H1 (cell line): ENCODE measurements around the gene CHD2. TPM values are rescaled to one million over a fixed set of nuclear protein-coding genes. Genes with fewer than 3 reads are reported as not detected.

ENCODE experiments used
- ASH2L ChIP-seq: fragments of 200-600, 300-600 bp; sonication (generic); IDR thresholded peaks from one replicate; pipeline ENCODE4 v1.7.1; 2017; ENCODE audit warnings: low read length
- CBX5 ChIP-seq: fragments of 300-800, 300-1000 bp; sonication (generic); IDR thresholded peaks from 2 replicates; pipeline ENCODE4 v1.7.1; 2016; ENCODE audit warnings: antibody characterized with exemption, low read length, low read depth
- CEBPB ChIP-seq: IDR thresholded peaks from 2 replicates; pipeline ENCODE4 v1.6.1; 2012; ENCODE audit warnings: low read depth, low read length
- CHD2 ChIP-seq: IDR thresholded peaks from 2 replicates; pipeline ENCODE4 v1.6.1; 2012; ENCODE audit warnings: low read length, improper control_type of control experiment
- EP300 ChIP-seq, 2 experiments: IDR thresholded peaks; 1 replicate in 1 of 2; 2 replicates in 1 of 2; pipeline ENCODE4 v1.6.1; 2011 to 2012; ENCODE audit warnings: low read depth in 2 of 2, low read length in 2 of 2, mild to moderate bottlenecking in 2 of 2, borderline replicate concordance in 1 of 2, inconsistent platforms in 1 of 2, moderate library complexity in 1 of 2
- FOSL1 ChIP-seq: IDR thresholded peaks from 2 replicates; pipeline ENCODE4 v1.6.1; 2011; ENCODE audit warnings: mild to moderate bottlenecking, low read depth, low read length, moderate library complexity; ENCODE audit not compliant: insufficient read depth
- GABPA ChIP-seq: IDR thresholded peaks from 2 replicates; pipeline ENCODE4 v1.6.1; 2011; ENCODE audit warnings: mild to moderate bottlenecking, low read length, moderate library complexity, borderline replicate concordance; ENCODE audit not compliant: insufficient read depth
- KDM4A ChIP-seq: IDR thresholded peaks from one replicate; pipeline ENCODE4 v1.7.1; 2012; ENCODE audit warnings: low read depth, mild to moderate bottlenecking, moderate library complexity, low read length, inconsistent platforms; ENCODE audit not compliant: severe bottlenecking
- SRF ChIP-seq: IDR thresholded peaks from 2 replicates; pipeline ENCODE4 v1.6.1; 2011; ENCODE audit warnings: mild to moderate bottlenecking, low read depth, low read length, moderate library complexity
- TAF1 ChIP-seq: IDR thresholded peaks from 2 replicates; pipeline ENCODE4 v1.6.1; 2011; ENCODE audit warnings: mild to moderate bottlenecking, low read depth, low read length
- TEAD4 ChIP-seq: IDR thresholded peaks from 2 replicates; pipeline ENCODE4 v1.6.1; 2012; ENCODE audit warnings: low read depth, low read length, inconsistent platforms, mixed read lengths
- polyA plus RNA-seq, 7 experiments: library from polyadenylated mRNA; depleted of rRNA in 3 of 7; stranded (reverse) in 5 of 7; unstranded in 2 of 7; fragments of >200 nt in 5 of 7; fragments of 200-250 nt in 2 of 7; gene quantifications; 1 replicate in 5 of 7; 2 replicates in 1 of 7; 4 replicates in 1 of 7; pipeline versions ENCODE4 v1.2.1 to v1.2.3, GENCODE V29; 2011 to 2013; ENCODE audit warnings: missing spikeins in 2 of 7, mixed read lengths in 2 of 7
- total RNA-seq: library from RNA; stranded (reverse); fragmentation: NEBNext Ultra II Directional; extraction: Animal tissue kit (Norgen Biotek cat#: 25700); gene quantifications from 2 replicates; pipeline ENCODE4 v1.2.1, GENCODE V29; 2021
- TF ChIP-seq, protein P1 (sequence below), 3 experiments: IDR thresholded peaks; 1 replicate in 2 of 3; 2 replicates in 1 of 3; pipeline versions ENCODE4 v1.5.1 to v1.6.1; 2011; ENCODE audit warnings: low read length in 3 of 3, mild to moderate bottlenecking in 3 of 3, inconsistent platforms in 2 of 3, low read depth in 1 of 3, moderate library complexity in 1 of 3; ENCODE audit not compliant: insufficient read depth in 1 of 3; ENCODE audit errors: control extremely low read depth in 1 of 3

CHD2 gene
- total and polyA plus RNA-seq, 2 of the 8 experiments (the other 6 are each of a cell fraction or from before 2014, with no cell fraction given) = 28.8 to 70.0 TPM

DNA sequence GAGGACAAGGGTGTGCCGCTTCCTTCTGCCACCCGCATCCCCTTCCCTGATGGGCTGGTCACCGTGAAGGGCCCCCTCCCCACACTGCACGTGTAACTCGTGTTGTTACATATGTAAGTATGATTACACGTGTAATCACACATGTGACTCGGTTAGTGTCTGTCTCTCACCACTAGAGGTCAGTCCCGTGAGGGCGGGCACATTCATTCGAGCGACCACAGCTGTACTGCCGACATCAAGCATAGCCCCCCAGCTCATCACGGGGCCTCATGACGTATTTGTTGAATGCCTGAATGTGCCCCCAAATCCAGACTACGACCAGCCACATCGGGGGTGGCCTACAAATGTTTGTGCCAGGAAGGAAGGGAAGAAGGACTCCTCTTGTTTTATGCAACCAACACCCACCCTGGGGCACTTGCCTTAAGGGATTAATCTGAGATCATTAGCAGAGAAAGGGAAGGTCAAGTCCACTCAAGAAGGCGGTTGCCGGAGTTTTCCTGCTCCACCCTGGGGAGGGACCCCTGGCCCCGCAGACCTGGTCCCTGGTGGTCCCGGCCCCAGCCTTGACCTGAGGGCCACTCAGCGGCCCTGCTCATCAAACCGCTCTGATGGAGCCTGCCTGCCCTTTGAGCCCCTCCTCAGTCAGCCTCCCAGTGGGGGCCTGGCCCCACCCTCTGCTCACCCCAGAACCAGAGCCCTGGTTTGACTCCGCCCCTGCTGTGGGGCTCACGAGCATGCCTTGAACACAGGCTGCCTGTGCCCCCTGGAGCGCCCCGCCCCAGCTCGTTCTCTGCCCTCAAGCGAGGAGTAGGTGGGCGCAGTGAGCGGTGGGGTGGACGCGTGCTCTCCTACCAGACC is 136.1 kb downstream of the CHD2 start (continued):
- TF ChIP-seq SRF = no peak
- TF ChIP-seq, protein P1, sequence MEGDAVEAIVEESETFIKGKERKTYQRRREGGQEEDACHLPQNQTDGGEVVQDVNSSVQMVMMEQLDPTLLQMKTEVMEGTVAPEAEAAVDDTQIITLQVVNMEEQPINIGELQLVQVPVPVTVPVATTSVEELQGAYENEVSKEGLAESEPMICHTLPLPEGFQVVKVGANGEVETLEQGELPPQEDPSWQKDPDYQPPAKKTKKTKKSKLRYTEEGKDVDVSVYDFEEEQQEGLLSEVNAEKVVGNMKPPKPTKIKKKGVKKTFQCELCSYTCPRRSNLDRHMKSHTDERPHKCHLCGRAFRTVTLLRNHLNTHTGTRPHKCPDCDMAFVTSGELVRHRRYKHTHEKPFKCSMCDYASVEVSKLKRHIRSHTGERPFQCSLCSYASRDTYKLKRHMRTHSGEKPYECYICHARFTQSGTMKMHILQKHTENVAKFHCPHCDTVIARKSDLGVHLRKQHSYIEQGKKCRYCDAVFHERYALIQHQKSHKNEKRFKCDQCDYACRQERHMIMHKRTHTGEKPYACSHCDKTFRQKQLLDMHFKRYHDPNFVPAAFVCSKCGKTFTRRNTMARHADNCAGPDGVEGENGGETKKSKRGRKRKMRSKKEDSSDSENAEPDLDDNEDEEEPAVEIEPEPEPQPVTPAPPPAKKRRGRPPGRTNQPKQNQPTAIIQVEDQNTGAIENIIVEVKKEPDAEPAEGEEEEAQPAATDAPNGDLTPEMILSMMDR (IDR thresholded peaks at IDR 0.05; ENCODE audit: control extremely low read depth in 1 of 3, insufficient read depth in 1 of 3, low read depth in 1 of 3, low read length in 3 of 3) = peak; percentile 48 to 78 (median 76)
- no peak for TF ChIP-seq TEAD4
- TF ChIP-seq KDM4A = no peak
- TF ChIP-seq FOSL1 = no peak
- TF ChIP-seq GABPA = no peak
- no peak for TF ChIP-seq CHD2
- TF ChIP-seq CBX5 = no peak
- TF ChIP-seq TAF1 = no peak
- TF ChIP-seq EP300 (IDR thresholded peaks at IDR 0.05; ENCODE audit: borderline replicate concordance in 1 of 2, low read depth in 2 of 2, low read length in 2 of 2) = no peak
- no peak for TF ChIP-seq ASH2L
- no peak for TF ChIP-seq CEBPB
- TF ChIP-seq, all 59 proteins: peak for 6
